Measurements from ENCODE around the gene DNAJA3. TPM values are rescaled to one million over a fixed set of nuclear protein-coding genes. Genes with fewer than 3 reads are reported as not detected.

DNAJA3 gene
- total and polyA plus RNA-seq, 2 of the 4 experiments (the other 2 are of a cell fraction), result 38.0 to 40.2 TPM

DNA sequence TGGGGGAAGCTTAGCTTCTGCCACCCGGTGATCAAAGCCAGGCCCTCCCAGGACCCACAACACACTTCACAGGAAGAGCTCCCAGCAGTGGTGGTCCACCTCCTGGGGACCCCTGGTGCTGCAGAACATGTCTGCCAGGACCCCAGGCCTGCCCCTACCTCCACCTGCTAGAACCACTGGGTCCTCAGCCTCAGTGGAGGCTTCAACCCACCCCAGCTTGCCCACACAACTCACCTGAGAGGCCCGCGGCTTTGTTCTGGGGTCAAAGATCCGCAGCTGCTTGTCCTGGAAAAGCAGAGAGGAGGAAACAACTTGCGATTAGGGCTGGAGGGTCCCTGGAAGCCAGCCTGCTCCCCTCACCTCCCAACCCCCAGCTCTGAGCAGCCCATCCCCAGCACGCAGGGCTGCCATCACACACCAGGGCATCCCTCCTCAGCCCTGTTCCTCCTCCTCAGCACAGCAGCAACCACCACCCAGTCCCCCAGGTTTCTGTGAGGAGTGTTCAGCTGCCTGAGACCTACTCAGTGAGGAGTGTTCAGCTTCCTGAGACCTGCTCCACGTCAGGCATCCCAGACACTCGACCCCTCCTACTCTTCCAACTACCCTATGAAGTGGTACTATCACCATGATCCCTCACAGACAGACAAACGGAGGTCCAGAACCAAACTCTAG is 30.5 kb upstream of the DNAJA3 start:
- no peak for ATAC-seq (ENCODE audit: low read depth)
- in situ Hi-C loops (cut with MboI; ENCODE audit: low sequenced_read_pairs), result loop anchor here (5.0 kb wide), 1 partner anchor 33 kb away; no protein-coding TSS in a partner anchor

More for the DNA sequence above, 30.5 kb upstream of the DNAJA3 start:
- H4K20me1 ChIP-seq (ENCODE audit: insufficient read depth, low read length), result no peaks in the 10 kb centered on the region
- H2BK20ac ChIP-seq (ENCODE audit: low read depth, low read length), result no peak overlapping the region
- H2AFZ ChIP-seq (replicated peaks; ENCODE audit: low read length, poor library complexity), result no peak overlapping the region
- no peak overlapping the region for H3K27ac ChIP-seq (ENCODE audit: insufficient read depth, low read length)
- H3K14ac ChIP-seq (replicated peaks; ENCODE audit: low read depth, low read length), result no peak overlapping the region
- H3K9me3 ChIP-seq (ENCODE audit: control insufficient read depth, insufficient read depth, low read length), result no peaks in the 10 kb centered on the region
- no peak overlapping the region for H2AK9ac ChIP-seq (replicated peaks; ENCODE audit: low read depth, low read length, poor library complexity)
- H4K91ac ChIP-seq (ENCODE audit: insufficient read depth, low read depth, low read length), result no peak overlapping the region; the same call in 1 of the 2 replicates
- dilution Hi-C loops (cut with HindIII; ENCODE audit: low sequenced_read_pairs, unreplicated experiment) (no loop called here), intact Hi-C loops (cut with micrococcal nuclease) (loop anchor here (2.0 kb wide), 1 partner anchor 44 kb away; the partner anchor contains the start of gene PAM16)
- peaks cover 0 to 24% of the 10 kb centered on the region in 2 experiments; a peak in 2 of 4 replicates for H3K79me1 ChIP-seq (ENCODE audit: low read depth in 1 of 2, low read length in 2 of 2)
- H3K4me3 ChIP-seq (ENCODE audit: insufficient read depth, low read depth, low read length), result no peak overlapping the region
- no TSS peak for BruUV-seq (replicated peaks)
- no CpG with 5 or more reads among the region's 9 CpGs for WGBS, 2 experiments (ENCODE audit: extremely low coverage in 2 of 2, insufficient read length in 1 of 2)
- no peak overlapping the region; the same call in 2 of the 3 replicates for H2BK15ac ChIP-seq (ENCODE audit: low read depth, low read length)
- no peak overlapping the region for H2AK5ac ChIP-seq (ENCODE audit: low read depth, low read length)
- no peak overlapping the region for H2BK120ac ChIP-seq (ENCODE audit: low read depth, low read length)
- H3K4ac ChIP-seq (ENCODE audit: low read depth, low read length), result no peak overlapping the region
- no peak overlapping the region for H3K9ac ChIP-seq (ENCODE audit: low read depth, low read length)
- H3K4me2 ChIP-seq (ENCODE audit: low read depth, low read length), result no peak overlapping the region
- H3K9me1 ChIP-seq (ENCODE audit: insufficient read depth, low read length), result peaks cover 4% of the 10 kb centered on the region; the same call in 1 of the 2 replicates
- no peak overlapping the region for H4K5ac ChIP-seq (ENCODE audit: low read depth, low read length)
- peak overlapping the region; percentile 24 for H2BK5ac ChIP-seq (ENCODE audit: low read depth, low read length, poor library complexity, severe bottlenecking)
- CTCF ChIA-PET, result no interaction called here
- no peak for TF ChIP-seq POLR2A (IDR thresholded peaks at IDR 0.05; ENCODE audit: low read depth, low read length)
- TF ChIP-seq, protein P1, sequence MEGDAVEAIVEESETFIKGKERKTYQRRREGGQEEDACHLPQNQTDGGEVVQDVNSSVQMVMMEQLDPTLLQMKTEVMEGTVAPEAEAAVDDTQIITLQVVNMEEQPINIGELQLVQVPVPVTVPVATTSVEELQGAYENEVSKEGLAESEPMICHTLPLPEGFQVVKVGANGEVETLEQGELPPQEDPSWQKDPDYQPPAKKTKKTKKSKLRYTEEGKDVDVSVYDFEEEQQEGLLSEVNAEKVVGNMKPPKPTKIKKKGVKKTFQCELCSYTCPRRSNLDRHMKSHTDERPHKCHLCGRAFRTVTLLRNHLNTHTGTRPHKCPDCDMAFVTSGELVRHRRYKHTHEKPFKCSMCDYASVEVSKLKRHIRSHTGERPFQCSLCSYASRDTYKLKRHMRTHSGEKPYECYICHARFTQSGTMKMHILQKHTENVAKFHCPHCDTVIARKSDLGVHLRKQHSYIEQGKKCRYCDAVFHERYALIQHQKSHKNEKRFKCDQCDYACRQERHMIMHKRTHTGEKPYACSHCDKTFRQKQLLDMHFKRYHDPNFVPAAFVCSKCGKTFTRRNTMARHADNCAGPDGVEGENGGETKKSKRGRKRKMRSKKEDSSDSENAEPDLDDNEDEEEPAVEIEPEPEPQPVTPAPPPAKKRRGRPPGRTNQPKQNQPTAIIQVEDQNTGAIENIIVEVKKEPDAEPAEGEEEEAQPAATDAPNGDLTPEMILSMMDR (conservative IDR thresholded peaks at IDR 0.05; ENCODE audit: low read depth, low read length), result no peak
- peaks cover 20% of the 10 kb centered on the region for H3K4me1 ChIP-seq (ENCODE audit: control insufficient read depth, insufficient read depth, low read length)
- H3K27me3 ChIP-seq (ENCODE audit: control insufficient read depth, insufficient read depth, low read length), result no peaks in the 10 kb centered on the region
- no peak overlapping the region for H4K8ac ChIP-seq (ENCODE audit: low read depth in 2 of 2, low read length in 2 of 2)
- H3K56ac ChIP-seq (ENCODE audit: extremely low read depth, insufficient read depth, low read length), result no peak overlapping the region
- H3K18ac ChIP-seq (ENCODE audit: low read depth, low read length), result no peak overlapping the region
- no peak overlapping the region for H3K23ac ChIP-seq (ENCODE audit: low read depth, low read length)
- peaks cover 9% of the 10 kb centered on the region for H3K36me3 ChIP-seq (ENCODE audit: control insufficient read depth, insufficient read depth, low read length)
- POLR2A ChIA-PET (ENCODE audit: unreplicated experiment), result no interaction called here
- no peak for DNase-seq
